CD4-positive, alpha-beta T cell treated with Interleukin-15 for 4 hours (primary cell): ENCODE results near the gene PMPCB.
"Not testable (repeated sequence)": the region's sequence is repeated elsewhere in the genome, so short reads cannot be mapped to it uniquely, and the experiment has no call there.

Source experiments
- DNase-seq: peaks from one replicate; pipeline ENCODE4 v3.0.0-alpha.2; 2020; ENCODE audit warnings: low spot score

PMPCB gene, protein sequence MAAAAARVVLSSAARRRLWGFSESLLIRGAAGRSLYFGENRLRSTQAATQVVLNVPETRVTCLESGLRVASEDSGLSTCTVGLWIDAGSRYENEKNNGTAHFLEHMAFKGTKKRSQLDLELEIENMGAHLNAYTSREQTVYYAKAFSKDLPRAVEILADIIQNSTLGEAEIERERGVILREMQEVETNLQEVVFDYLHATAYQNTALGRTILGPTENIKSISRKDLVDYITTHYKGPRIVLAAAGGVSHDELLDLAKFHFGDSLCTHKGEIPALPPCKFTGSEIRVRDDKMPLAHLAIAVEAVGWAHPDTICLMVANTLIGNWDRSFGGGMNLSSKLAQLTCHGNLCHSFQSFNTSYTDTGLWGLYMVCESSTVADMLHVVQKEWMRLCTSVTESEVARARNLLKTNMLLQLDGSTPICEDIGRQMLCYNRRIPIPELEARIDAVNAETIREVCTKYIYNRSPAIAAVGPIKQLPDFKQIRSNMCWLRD

DNA sequence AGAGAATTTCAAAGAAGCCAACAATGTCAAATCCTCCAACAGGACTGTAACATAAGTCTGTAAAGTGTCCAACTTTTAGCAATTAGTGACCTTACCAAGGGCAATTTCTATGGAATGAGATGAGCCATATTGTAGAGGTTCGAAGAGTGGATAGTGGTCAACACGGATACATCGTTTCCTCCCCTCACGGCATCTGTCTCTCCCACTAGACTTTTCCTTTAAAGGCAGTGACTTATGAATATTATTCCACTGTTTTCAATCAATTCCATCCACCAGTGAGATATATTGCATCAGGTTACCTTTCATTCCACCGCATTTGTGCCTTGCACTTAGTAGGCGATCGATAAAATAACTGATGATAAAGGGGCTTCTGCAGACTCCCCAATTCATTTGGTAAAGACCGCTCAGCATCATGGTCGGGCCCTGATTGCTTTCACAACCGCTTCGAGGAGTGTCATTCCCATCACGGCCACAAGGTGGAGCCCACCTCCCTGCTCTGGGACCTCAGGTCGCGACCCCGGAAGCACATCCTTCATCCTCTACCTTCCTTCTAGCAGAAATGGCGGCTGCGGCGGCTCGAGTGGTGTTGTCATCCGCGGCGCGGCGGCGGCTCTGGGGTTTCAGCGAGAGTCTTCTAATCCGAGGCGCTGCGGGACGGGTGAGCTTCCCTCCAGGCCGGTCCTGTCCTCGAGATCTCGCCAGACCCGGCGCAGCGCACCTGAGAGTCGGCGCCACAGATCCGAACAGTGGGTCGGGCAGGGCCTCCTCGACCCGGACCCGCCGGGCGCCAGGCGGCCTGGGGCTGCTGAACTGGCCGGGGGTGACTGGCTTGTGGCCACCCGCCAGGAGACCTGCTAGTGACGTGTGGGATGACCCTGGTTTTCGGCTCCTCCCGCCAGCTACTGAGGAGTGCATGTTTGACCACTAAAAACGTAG is at the start of gene PMPCB:
TSS of gene PMPCB (plus strand) at position 535 of the 936 bp plus-strand sequence. CDS start at position 560, 25 bp downstream.
- DNase-seq = peak; percentile 95

DNA sequence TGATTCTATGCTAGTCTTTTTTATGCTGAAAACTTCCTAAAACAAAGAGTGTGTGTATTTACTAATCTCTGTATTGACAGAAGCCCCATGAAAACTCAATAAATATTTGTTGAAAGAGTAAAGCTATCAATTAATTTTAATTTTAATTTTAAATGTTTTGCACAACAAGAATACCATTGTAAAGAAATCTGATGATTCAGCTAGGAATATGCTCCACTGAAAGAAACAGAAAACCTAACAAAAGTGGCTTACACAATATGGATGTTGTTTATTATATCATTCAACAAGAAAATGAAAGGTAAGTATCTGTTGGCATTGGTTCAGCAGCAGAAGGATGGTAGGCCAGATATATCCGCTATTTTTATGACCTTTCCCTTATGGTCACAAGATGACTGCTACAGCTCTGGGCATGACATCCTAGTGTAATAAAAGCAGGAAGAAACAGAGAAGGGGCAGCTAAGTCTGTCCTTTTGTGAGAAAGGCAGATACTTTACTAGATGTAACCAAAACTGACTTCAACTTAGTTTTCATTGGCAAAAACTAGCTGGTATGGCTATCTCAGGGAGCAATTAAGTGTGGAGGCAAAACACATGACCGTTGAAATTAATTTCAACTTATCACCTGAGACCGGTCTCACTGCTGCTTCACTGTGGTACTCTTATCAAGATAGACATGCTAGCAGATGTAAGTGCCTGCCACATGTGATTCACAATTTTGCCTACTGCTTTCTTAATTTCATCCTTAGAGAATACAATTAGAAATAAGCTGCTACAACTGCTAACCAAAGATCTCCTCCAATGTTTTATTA is 43.3 kb upstream of the PMPCB start:
- not testable (repeated sequence) for DNase-seq

DNA sequence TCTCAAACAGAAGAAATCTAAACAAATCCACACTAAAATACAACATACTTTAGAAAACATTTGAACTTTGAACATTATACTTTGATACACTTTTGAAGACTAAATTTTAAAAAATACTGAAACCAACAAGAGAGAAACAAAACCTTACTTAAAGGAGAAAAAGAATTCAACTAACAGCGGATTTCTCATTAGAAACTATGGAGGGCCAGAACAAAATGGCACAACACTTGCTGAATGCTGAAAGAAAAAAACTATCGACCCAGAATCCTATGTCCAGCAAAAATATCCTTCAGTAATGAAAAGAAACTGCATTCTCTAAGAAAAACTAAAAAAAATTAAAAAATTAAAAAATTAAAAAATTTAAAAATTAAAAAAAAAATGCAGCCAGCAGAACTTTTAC is 33.2 kb upstream of the PMPCB start:
- not testable (repeated sequence) for DNase-seq

DNA sequence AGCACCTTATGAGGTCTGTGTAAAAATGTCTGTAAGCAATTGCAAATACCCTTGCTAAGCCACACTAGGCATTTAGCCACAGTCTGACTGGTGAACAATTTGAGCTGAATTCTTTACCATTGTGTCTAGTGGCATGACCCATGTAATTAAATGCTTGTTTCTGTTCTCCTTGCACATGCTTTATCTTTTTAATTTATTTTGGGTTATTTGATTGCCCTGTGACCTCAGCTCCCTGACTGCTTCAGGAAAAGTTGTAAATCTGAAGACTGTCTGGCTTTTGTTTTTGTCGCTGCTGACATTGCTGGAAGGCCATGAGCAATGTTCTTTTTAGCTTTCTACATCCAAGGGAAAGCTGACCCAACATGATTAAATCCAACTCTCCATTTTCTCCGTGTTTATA is 31.0 kb upstream of the PMPCB start:
- DNase-seq = not testable (repeated sequence)

DNA sequence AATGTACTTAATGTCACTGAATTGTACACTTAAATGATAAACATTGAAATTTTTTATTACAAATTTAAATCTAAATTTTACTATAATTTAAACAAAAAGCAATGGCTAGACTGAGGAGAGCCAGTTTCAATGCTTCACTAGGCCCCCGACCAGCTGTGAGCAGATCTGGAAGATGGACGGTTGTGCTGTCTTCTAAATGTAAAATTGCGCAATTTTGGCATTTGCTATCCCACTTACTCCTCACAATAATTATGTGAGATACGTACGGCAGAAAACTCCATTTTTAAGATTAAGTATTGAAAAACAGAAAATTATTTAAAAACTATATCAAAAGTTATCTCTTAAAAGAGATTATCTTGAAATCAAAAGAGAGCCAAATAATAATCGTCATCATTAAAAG is 23.9 kb upstream of the PMPCB start:
- not testable (repeated sequence) for DNase-seq

DNA sequence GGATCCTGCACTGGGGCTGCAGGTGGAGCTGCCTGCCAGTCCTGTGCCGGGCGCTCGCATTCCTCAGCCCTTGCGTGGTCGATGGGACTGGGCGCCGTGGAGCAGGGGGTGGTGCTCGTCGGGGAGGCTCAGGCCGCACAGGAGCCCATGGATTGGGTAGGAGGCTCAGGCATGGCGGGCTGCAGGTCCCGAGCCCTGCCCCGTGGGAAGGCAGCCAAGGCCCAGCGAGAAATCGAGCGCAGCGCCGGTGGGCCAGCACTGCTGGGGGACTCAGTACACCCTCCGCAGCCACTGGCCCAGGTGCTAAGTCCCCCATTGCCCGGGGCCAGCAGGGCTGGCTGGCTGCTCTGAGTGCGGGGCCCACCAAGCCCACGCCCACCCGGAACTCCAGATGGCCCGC is 22.4 kb upstream of the PMPCB start:
- not testable (repeated sequence) for DNase-seq

DNA sequence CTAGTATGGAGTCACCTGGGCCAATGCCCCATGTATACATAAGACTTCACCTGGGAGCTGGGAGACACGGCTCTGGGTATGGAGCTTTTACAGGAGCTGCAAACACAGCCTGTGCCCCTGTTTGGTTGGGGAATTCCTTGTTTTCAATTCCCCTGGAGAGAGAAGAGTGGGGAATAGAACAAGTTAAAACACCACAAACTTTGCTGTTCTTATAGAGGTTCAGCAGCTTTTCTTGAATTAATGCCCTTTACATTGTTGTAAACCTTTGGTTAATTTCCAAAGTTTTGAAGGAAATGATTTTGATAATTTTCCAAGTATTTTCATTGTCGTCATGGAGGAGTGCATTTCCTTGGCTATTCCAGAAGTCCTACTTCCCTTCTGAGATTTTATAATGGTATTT is 19.0 kb upstream of the PMPCB start:
- DNase-seq = not testable (repeated sequence)

DNA sequence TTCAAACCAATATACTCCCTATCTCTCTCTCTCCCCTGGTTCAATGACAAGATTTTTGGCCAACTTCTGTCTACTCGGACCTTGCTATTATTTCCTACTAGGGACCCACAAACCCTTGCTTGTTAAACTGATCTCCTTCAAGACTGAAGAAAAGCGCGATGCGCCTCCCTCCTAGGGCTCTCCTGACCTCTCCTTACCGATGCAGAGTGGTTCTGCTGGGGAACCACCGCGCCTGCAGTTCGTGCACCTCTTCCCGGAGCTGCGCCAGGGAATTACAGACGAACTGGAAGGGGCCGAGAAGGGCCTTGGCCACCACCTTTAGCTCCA is 17.6 kb upstream of the PMPCB start:
- DNase-seq = peak; percentile 7

DNA sequence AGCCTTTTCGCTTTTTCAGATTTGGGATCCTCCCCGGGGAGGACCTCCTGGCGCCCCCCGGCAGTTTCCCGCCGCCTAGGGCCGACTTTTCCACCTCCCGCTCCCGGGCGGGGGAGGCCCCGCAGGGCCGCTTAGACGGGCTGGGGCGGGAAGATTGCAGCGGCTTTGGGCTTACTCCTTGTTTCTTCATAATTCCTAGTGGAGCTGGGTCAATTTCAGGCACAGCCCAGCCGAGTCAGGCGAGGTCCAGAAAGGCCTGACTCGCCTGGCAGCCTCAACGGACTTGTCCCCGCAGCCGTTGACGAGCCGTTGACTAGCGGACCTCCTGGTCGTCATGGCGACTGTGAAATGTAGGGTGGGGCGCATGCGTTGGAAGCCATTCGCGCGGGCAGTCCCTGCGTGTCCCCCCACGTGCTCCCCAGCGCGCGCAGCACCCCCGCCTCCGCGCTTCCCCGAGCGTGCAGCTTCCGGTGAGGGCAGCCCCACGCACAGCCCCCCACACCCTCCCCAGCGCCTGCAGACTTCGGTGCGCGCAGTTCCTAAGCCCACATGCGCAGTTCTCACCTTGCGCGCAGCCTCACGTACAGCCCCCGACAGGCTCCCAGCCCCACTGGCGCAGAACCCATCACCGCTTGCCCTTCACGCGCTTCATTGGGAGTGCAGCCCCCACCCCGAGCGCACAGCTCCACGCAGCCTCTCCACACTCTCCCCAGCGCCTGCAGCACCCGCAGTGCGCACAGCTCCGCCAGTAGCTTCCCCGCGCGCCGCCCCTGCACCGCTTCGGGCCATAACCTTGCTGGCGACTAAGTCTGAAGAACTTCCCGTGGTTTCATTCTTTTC is 17.1 kb upstream of the PMPCB start:
- peak; percentile 94 for DNase-seq

DNA sequence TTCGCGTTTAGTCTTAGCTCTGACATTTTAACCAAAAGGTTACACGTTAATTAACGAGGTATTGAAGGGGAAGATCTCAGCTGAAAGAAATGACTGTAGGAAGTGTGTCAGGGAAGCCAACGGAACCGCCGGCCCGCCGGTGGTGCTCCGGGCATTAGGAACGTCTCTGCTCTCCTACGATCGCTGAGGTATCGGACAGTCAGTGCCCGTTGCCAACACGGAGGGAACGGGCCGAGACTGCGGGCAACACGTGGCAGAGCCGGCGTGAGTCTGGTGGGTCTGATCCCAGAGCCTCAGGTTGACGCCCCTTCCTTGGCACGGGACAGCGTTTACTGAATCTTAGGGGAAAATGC is 16.5 kb upstream of the PMPCB start:
- DNase-seq = not testable (repeated sequence)

DNA sequence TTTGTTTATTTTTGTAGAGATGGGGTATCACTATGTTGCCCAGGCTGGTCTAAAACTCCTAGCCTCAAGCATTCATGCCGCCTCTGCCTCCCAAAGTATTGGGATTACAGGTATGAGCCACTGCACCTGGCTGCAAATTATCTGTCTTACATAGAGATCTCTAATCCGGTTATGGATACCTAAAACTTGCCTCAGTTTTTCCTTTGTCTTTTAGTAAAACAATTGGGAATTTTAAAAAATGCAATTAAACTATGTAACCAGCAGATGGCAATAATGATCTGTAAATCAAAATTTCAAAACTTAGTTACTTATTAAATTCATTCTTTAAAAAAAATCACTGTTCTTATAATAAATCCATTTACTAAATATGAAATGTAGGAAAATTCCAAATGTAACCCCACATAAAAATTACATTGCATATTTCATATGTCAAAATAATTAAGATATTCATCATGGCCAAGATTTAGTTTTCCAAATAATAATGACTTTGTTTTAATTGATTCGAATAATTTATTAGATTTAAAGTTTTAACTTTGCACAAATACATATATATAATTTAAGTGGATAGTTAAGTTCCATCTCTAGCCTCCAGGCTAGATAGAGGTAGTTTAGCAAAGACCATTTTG is 14.3 kb upstream of the PMPCB start:
- DNase-seq = not testable (repeated sequence)

DNA sequence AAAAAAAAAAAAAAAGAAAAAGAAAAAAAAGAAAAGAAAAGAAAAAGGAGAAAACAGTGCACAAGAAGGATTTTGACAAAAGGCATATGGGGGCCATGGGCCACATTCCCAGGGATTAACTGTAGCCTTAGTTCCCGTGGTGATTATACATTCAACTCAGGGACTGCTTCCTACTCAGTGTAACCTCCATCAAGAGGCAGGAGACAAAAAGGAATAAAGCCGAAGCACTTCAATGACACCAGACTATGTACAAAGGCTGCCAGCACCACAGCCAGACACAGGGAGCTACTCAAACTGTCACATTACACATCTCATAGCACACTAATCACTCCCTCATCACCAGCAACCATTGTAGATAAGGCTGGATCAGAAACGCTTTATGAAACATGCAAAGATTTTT is 5.1 kb upstream of the PMPCB start:
- DNase-seq = no peak

DNA sequence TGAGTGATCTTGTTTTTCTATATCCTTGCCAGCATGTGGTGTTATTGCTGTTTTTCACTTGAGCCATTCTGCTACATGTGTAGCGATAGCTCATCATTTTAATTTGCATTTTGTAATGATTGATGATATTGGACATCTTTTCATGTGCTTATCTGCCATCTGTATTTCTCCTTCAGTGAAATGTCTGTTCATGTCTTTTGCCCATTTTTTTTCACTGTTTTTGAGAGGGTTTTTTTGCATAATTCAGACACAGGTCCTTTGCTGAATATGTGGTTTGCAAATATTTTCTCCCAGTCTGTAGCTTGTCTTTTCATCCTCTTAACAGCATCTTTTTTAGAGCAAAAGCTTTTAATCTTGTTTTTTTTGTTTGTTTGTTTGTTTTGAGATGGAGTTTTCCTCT is 3.7 kb upstream of the PMPCB start:
- no peak for DNase-seq

DNA sequence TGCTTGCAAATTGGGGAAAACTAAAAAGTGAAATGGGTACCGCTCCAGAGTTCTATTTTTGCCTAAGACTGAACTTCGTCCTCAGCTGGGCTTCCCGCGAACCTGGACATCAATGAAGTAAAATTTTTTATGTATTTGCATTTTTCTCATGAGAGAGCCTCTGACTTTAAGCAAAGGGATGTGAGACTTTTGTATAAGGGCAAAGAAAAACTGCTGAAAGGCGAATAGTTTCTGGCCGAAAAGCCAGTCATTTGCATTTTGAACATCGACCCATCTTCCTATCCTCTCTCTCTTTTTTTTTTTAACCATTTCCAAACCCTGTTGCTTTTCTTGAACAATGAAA is 573 bp downstream of the PMPCB start:
- DNase-seq = no peak

DNA sequence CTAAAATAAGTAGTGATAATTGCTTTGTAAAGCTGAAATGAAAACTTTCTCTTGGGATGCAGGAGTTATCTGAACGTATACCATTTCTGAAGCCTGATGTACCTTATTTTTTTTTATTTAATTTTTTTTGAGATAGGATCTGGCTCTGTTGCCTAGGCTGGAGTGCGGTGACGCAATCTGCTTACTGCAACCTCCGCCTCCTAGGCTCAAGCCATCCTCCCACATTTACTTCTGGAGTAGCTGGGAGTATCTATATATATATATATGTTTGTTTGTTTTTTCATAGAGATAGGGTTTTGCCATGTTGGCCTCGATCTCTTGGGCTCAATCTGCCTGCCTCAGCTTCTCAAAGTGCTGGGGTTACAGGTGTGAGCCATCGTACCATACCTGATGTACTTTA is 2.4 kb downstream of the PMPCB start:
- no peak for DNase-seq

DNA sequence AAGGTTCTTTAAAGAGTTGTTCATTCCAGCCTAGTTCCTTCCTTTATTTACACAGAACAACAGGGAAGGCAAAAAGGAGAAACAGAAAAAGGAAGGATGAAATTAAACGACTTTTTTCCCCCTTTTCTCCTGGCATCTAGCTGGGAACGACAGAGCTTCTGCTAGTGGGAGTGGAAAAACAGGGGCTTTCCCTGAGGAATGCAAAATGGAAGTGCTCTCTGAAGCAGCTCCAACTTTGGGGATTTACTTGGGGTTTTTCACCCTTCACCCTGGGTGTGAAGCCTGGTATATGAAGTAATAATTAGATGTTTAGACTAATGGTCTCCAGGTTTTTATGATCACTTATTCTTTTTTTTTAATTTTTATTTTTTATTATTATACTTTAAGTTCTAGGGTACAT is 4.2 kb downstream of the PMPCB start:
- DNase-seq = no peak

DNA sequence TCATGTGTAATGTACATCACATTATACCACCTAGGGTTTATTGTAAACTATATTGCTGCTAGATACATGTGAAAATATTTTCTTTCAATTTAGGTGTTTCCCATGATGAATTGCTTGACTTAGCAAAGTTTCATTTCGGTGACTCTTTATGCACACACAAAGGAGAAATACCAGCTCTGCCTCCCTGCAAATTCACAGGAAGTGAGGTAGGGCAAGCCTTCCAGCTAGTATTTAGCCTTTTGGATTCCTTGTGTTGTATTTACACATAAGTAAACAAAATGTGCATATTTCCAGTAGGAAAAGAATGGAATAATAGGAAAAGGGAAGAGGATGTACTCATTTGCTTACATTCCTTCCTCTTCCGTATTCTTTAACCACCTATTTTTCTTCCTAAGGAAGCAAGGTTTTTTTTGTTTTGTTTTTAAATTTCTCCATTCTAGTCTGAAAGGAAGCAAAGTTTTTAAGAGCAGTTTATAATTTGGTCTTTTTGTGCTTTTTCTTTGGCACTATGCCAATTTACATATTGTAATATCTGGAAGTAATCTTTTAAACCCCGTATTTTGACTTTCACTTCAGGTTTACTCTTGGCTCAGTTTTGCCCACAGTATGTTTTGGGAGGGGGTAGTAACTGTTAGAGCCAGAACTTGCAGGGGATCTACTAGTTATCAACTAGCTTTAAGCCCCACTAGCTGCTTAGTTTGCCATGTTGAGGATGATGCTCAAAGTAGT is 10.4 kb downstream of the PMPCB start:
- no peak for DNase-seq

DNA sequence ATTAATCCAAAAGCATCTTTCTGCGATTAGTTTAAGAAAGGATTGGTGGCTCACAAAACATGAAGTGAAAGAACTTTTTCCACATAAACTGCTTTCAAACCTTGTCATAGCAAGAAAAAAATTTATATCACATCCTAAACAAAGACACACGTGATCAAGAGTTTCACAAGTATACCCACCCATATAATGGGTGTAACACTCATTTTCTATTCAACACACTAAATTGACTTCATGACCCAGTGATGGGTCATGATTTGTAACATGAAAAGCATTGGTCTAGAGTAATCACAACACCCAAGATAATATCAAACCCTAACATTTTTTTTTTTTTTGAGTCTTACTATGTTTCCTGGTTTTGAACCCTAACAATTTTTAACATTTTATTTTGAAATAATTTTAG is 17.6 kb downstream of the PMPCB start:
- no peak for DNase-seq

DNA sequence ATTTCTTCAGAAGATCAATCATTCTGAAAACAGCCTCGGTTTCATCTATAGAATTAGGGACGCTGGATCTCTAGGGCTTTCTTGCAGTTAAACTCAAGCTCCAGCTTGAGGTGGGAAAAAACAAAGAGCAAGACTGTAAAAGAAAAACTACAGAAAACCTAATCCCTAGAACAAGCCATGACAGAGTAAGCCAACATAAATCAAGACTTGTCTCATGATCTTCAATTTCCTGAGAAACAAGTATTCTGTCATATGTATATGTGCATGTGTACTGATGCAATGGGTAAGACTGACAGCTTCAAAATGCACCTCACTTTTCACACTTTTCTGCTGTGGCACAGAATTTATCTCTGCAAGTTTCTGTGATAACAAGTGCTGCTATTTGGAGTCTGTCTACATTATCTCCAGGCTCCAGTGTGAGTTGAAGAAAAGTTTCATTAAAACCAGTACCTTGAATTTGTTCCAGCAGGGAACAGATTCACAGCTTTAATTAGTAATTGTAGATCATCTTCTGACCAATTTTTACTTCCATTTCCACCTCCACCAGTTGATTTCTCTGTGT is 19.2 kb downstream of the PMPCB start:
- no peak for DNase-seq

DNA sequence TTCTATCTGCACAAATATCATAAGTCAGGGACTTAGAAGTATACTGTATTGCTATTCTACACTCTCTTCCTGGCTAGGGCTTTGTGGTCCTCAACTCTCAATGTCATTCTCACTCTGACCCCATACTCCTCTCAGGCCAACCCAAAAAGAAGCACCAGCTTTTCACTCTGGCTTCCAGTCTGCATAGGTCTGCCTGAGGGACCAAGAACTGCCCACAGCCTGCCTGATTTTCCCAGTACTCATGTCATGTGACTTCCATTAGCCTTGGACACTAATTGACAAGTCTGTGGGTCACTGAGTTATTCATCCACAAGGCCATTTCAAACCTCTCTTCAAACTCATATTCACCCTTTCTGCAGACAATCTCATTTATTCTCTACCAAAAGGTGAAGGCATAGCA is 19.8 kb downstream of the PMPCB start:
- no peak for DNase-seq
